Cardiac fibroblast (primary cell): ENCODE data around the gene ARHGAP21.

Experiments
- DNase-seq, 2 donors: peaks; one replicate each; pipeline versions ENCODE4 v3.0.0 to v3.0.0-alpha.2; 2010; ENCODE audit warnings: low read depth in 2 of 2
- H3K4me3 ChIP-seq, 2 donors: replicated peaks in 1 of 2; 1 replicate in 1 of 2; 2 replicates in 1 of 2; pipeline ENCODE4 v1.5.1; 2011; ENCODE audit warnings: low read depth in 2 of 2, low read length in 2 of 2, mild to moderate bottlenecking in 2 of 2, moderate library complexity in 1 of 2
- CTCF ChIP-seq: IDR thresholded peaks from one replicate; pipeline ENCODE4 v1.5.1; 2011; ENCODE audit warnings: low read depth, mild to moderate bottlenecking, low read length, inconsistent platforms

ARHGAP21 gene

GRCh38 chr10:24723386-24723787 is 300 bp downstream of the ARHGAP21 start:
- peak overlapping the region; percentile 73 to 75 for H3K4me3 ChIP-seq
- peak; percentile 26 to 37 for DNase-seq
- no peak for TF ChIP-seq CTCF

GRCh38 chr10:24722676-24723385 is 856 bp downstream of the ARHGAP21 start:
- no peak for TF ChIP-seq CTCF
- peak overlapping the region; percentile 73 to 74 for H3K4me3 ChIP-seq
- peak; percentile 50 to 64 for DNase-seq

GRCh38 chr10:24722131-24722675 is 1.5 kb downstream of the ARHGAP21 start:
- DNase-seq, result peak in 1 of 2 donors; percentile 40
- TF ChIP-seq CTCF, result no peak
- H3K4me3 ChIP-seq, result peak overlapping the region; percentile 66 to 74

GRCh38 chr10:24721229-24722106 is 2.2 kb downstream of the ARHGAP21 start:
- DNase-seq, result peak in 1 of 2 donors; percentile 33
- no peak for TF ChIP-seq CTCF
- H3K4me3 ChIP-seq, result peak overlapping the region; percentile 66 to 74

- no peak for DNase-seq
- peak overlapping the region; percentile 66 to 74 for H3K4me3 ChIP-seq
- no peak for TF ChIP-seq CTCF
Observed at GRCh38 chr10:24720096-24720495, 3.6 kb downstream of the ARHGAP21 start.

GRCh38 chr10:24718031-24718855 is 5.4 kb downstream of the ARHGAP21 start:
- peak; percentile 72 to 90 for DNase-seq
- TF ChIP-seq CTCF, result no peak
- peak overlapping the region; percentile 18 to 74 for H3K4me3 ChIP-seq
